Urinary bladder (tissue), 4 donors: ENCODE results near the gene NAGK. TPM values are rescaled to one million over a fixed set of nuclear protein-coding genes. Genes with fewer than 3 reads are reported as not detected.
"Not testable (repeated sequence)": the region's sequence is repeated elsewhere in the genome, so short reads cannot be mapped to it uniquely, and the experiment has no call there.

ENCODE experiments used
- DNase-seq: peaks from one replicate; pipeline ENCODE4 v3.0.0-alpha.2; 2015; ENCODE audit errors: extremely low spot score
- H3K27ac ChIP-seq: one replicate; pipeline ENCODE4 v1.5.1; 2013; ENCODE audit warnings: low read depth, mild to moderate bottlenecking, moderate library complexity
- H3K36me3 ChIP-seq: one replicate; pipeline ENCODE4 v1.6.1; 2013; ENCODE audit warnings: mild to moderate bottlenecking, moderate library complexity; ENCODE audit not compliant: insufficient read depth
- H3K4me1 ChIP-seq: one replicate; pipeline ENCODE4 v1.6.1; 2013; ENCODE audit warnings: mild to moderate bottlenecking, moderate library complexity; ENCODE audit not compliant: insufficient read depth
- H3K4me3 ChIP-seq: one replicate; pipeline ENCODE4 v1.5.1; 2013; ENCODE audit warnings: low read depth, low read length
- WGBS: extraction: QIAGEN DNeasy Blood & Tissue Kit; methylation state at CpG from one replicate; pipeline ENCODE4 v1.1.7; 2013; 5-methylcytosine and 5-hydroxymethylcytosine counted together
- polyA plus RNA-seq: library from polyadenylated mRNA; stranded (reverse); fragments of 200-250 nt; gene quantifications from one replicate; pipeline ENCODE4 v1.2.3, GENCODE V29; 2013
- total RNA-seq: library from RNA; depleted of rRNA; stranded (reverse); fragments of >200 nt; gene quantifications from one replicate; pipeline ENCODE4 v1.2.3, GENCODE V29; 2014
- donor health status: healthy with polysubstance abuse.
- donor health status: healthy.

Gene NAGK
- total and polyA plus RNA-seq, 2 donors = 41.8 to 93.8 TPM

- H3K27ac ChIP-seq, H3K4me3 ChIP-seq, H3K4me1 ChIP-seq, H3K36me3 ChIP-seq, DNase-seq: not testable (repeated sequence)
- 86% methylated on average over 6 of the region's 6 CpGs for WGBS
Observed at GRCh38 chr2:71106463-71106862, 38.0 kb downstream of the NAGK start.

- 85% methylated on average over 2 of the region's 2 CpGs for WGBS
- H3K4me1 ChIP-seq = no peaks in the 10 kb centered on the region
- no peak overlapping the region for H3K27ac ChIP-seq
- H3K36me3 ChIP-seq = no peaks in the 10 kb centered on the region
- DNase-seq = no peak
- H3K4me3 ChIP-seq = no peak overlapping the region
Observed at GRCh38 chr2:71108091-71108490, 39.6 kb downstream of the NAGK start.

GRCh38 chr2:71113843-71114242 is 45.4 kb downstream of the NAGK start:
- no peak for DNase-seq
- no peak overlapping the region for H3K4me3 ChIP-seq
- no peaks in the 10 kb centered on the region for H3K4me1 ChIP-seq
- WGBS = 89% methylated on average over 1 of the region's 1 CpG
- no peak overlapping the region for H3K27ac ChIP-seq
- H3K36me3 ChIP-seq = peaks cover 3% of the 10 kb centered on the region

GRCh38 chr2:71117063-71117462 is 48.6 kb downstream of the NAGK start:
- Histone ChIP-seq H3K4me1 (no peaks in the 10 kb centered on the region), H3K27ac (no peak overlapping the region), H3K36me3 (peaks cover 3% of the 10 kb centered on the region), H3K4me3 (no peak overlapping the region)
- no peak for DNase-seq

- no peak overlapping the region for H3K4me3 ChIP-seq
- no peak for DNase-seq
- no peak overlapping the region for H3K27ac ChIP-seq
- H3K4me1 ChIP-seq = no peaks in the 10 kb centered on the region
- 79% methylated on average over 6 of the region's 6 CpGs for WGBS
- H3K36me3 ChIP-seq = no peaks in the 10 kb centered on the region
Observed at GRCh38 chr2:71120195-71120594, 51.7 kb downstream of the NAGK start.

- Histone ChIP-seq H3K4me3 (no peak overlapping the region), H3K36me3 (no peaks in the 10 kb centered on the region), H3K27ac (no peak overlapping the region), H3K4me1 (no peaks in the 10 kb centered on the region)
- WGBS = 94% methylated on average over 1 of the region's 1 CpG
- DNase-seq = no peak
Observed at GRCh38 chr2:71121479-71121878, 53.0 kb downstream of the NAGK start.

GRCh38 chr2:71122387-71123298 is 54.2 kb downstream of the NAGK start:
- no peak overlapping the region for H3K27ac ChIP-seq
- 91% methylated on average over 7 of the region's 7 CpGs for WGBS
- H3K36me3 ChIP-seq = no peaks in the 10 kb centered on the region
- H3K4me3 ChIP-seq = no peak overlapping the region
- H3K4me1 ChIP-seq = no peaks in the 10 kb centered on the region
- DNase-seq = no peak

GRCh38 chr2:71125506-71126294 is 57.3 kb downstream of the NAGK start:
- Histone ChIP-seq H3K4me1 (no peaks in the 10 kb centered on the region), H3K27ac (no peak overlapping the region), H3K4me3 (no peak overlapping the region), H3K36me3 (no peaks in the 10 kb centered on the region)
- no peak for DNase-seq
- WGBS = 92% methylated on average over 7 of the region's 7 CpGs

- no peak overlapping the region for H3K27ac ChIP-seq
- no peaks in the 10 kb centered on the region for H3K36me3 ChIP-seq
- H3K4me3 ChIP-seq = no peak overlapping the region
- 65% methylated on average over 3 of the region's 3 CpGs for WGBS
- DNase-seq = no peak
- no peaks in the 10 kb centered on the region for H3K4me1 ChIP-seq
Observed at GRCh38 chr2:71126957-71127356, 58.5 kb downstream of the NAGK start.

Other genes starting within 250 kb of the NAGK start
- gene CLEC4F, start 248.0 kb upstream of the NAGK start, total RNA-seq = not detected
- 0.03 TPM for gene CLEC4F, start 248.0 kb upstream of the NAGK start, polyA plus RNA-seq
- gene CD207, start 232.8 kb upstream of the NAGK start, total RNA-seq = not detected
- gene CD207, start 232.8 kb upstream of the NAGK start, polyA plus RNA-seq = 0.06 TPM
- not detected for gene VAX2, start 168.1 kb upstream of the NAGK start, total RNA-seq
- 0.20 TPM for gene VAX2, start 168.1 kb upstream of the NAGK start, polyA plus RNA-seq
- 0.63 TPM for gene ATP6V1B1, start 132.7 kb upstream of the NAGK start, total RNA-seq
- 0.27 TPM for gene ATP6V1B1, start 132.7 kb upstream of the NAGK start, polyA plus RNA-seq
- 1.8 TPM for gene ANKRD53, start 90.0 kb upstream of the NAGK start, total RNA-seq
- gene ANKRD53, start 90.0 kb upstream of the NAGK start, polyA plus RNA-seq = 2.9 TPM
- gene TEX261, start 73.8 kb upstream of the NAGK start, total RNA-seq = 25.0 TPM
- gene TEX261, start 73.8 kb upstream of the NAGK start, polyA plus RNA-seq = 44.4 TPM
- 56.2 TPM for gene MCEE, start 61.6 kb downstream of the NAGK start, total RNA-seq
- gene MCEE, start 61.6 kb downstream of the NAGK start, polyA plus RNA-seq = 20.9 TPM
- gene MPHOSPH10, start 62.0 kb downstream of the NAGK start, total RNA-seq = 24.3 TPM
- 21.3 TPM for gene MPHOSPH10, start 62.0 kb downstream of the NAGK start, polyA plus RNA-seq
- 7.6 TPM for gene PAIP2B, start 158.5 kb downstream of the NAGK start, total RNA-seq
- gene PAIP2B, start 158.5 kb downstream of the NAGK start, polyA plus RNA-seq = 4.2 TPM